Osteoblast (primary cell): Measurements from ENCODE around the gene MECP2. TPM values are rescaled to one million over a fixed set of nuclear protein-coding genes. Genes with fewer than 3 reads are reported as not detected.
A peak's percentile ranks its signal among the peaks of the same experiment; 100 is the strongest.

Source experiments
- DNase-seq: peaks from one replicate; pipeline ENCODE4 v3.0.0; 2011; ENCODE audit warnings: low spot score, mixed read lengths; ENCODE audit not compliant: insufficient read length; ENCODE audit errors: missing footprints
- H2AFZ ChIP-seq: 2 replicates; pipeline ENCODE4 v1.6.0; 2011; ENCODE audit warnings: mild to moderate bottlenecking, low read length
- H3K27ac ChIP-seq: 2 replicates; pipeline ENCODE4 v1.5.1; 2011; ENCODE audit warnings: mild to moderate bottlenecking, low read depth, low read length, moderate library complexity
- H3K27me3 ChIP-seq: 2 replicates; pipeline ENCODE4 v1.6.0; 2012; ENCODE audit warnings: mild to moderate bottlenecking, control low read depth, inconsistent platforms, low read length, moderate library complexity; ENCODE audit not compliant: insufficient read depth
- H3K36me3 ChIP-seq: 2 replicates; pipeline ENCODE4 v1.5.1; 2011; ENCODE audit warnings: mild to moderate bottlenecking, low read length, control low read depth, moderate library complexity; ENCODE audit not compliant: insufficient read depth
- H3K4me1 ChIP-seq: 2 replicates; pipeline ENCODE4 v1.5.1; 2011; ENCODE audit warnings: mild to moderate bottlenecking, low read length, control low read depth, moderate library complexity; ENCODE audit not compliant: insufficient read depth
- H3K4me2 ChIP-seq: 2 replicates; pipeline ENCODE4 v1.6.0; 2011; ENCODE audit warnings: mild to moderate bottlenecking, low read length; ENCODE audit not compliant: insufficient read depth
- H3K4me3 ChIP-seq: fragments of 200-600 bp; sonication (generic); 3 replicates; pipeline ENCODE4 v1.5.1; 2012; ENCODE audit warnings: mild to moderate bottlenecking, low read length, inconsistent platforms; ENCODE audit not compliant: insufficient read depth
- H3K79me2 ChIP-seq: 2 replicates; pipeline ENCODE4 v1.6.0; 2012; ENCODE audit warnings: mild to moderate bottlenecking, low read length, control low read depth, inconsistent platforms; ENCODE audit not compliant: insufficient read depth
- H3K9me3 ChIP-seq: 2 replicates; pipeline ENCODE4 v1.5.1; 2011; ENCODE audit warnings: low read depth, low read length, control low read depth
- H4K20me1 ChIP-seq: 2 replicates; pipeline ENCODE4 v1.6.0; 2012; ENCODE audit warnings: mild to moderate bottlenecking, low read length, control low read depth; ENCODE audit not compliant: insufficient read depth
- total RNA-seq: library from RNA; depleted of rRNA; stranded (reverse); fragments of >200 nt; gene quantifications from 2 replicates; pipeline ENCODE4 v1.2.3, GENCODE V29; 2012
- TF ChIP-seq, protein P1 (sequence below): IDR thresholded peaks from 2 replicates; pipeline ENCODE4 v1.5.1; 2011; ENCODE audit warnings: mild to moderate bottlenecking, low read depth, low read length, moderate library complexity; ENCODE audit errors: extremely low read depth

Gene MECP2
- total RNA-seq, 1 donor, result 31.1 TPM

DNA sequence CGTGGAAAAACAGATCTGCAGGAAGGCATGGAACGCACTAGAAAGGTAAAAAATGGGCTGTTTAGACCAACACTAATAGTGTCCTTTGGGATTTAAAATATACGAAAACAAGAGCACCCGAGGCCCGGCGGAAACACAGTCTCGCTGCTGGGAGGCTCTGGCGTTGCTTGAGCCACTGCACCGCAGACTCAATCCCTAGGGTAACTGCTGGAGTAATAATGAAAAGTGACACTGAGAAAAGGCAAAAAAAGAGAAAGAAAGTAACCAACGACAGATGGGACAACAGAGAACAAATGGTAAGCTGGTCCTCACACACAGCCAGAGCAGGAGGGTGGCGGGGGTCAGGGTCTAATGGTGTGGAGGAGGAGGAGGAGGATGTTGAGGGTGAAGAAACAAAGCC is 93.2 kb downstream of the MECP2 start:
- peaks cover 10% of the 10 kb centered on the region for H3K4me1 ChIP-seq
- H3K4me2 ChIP-seq, result peak overlapping the region; percentile 26
- no peak overlapping the region for H2AFZ ChIP-seq
- peak; percentile 32 for DNase-seq
- H3K4me3 ChIP-seq, result no peak overlapping the region
- no peaks in the 10 kb centered on the region for H4K20me1 ChIP-seq
- H3K9me3 ChIP-seq, result no peaks in the 10 kb centered on the region
- peaks cover 4% of the 10 kb centered on the region for H3K36me3 ChIP-seq
- peaks cover 10% of the 10 kb centered on the region for H3K27me3 ChIP-seq
- H3K27ac ChIP-seq, result no peak overlapping the region
- TF ChIP-seq, protein P1, sequence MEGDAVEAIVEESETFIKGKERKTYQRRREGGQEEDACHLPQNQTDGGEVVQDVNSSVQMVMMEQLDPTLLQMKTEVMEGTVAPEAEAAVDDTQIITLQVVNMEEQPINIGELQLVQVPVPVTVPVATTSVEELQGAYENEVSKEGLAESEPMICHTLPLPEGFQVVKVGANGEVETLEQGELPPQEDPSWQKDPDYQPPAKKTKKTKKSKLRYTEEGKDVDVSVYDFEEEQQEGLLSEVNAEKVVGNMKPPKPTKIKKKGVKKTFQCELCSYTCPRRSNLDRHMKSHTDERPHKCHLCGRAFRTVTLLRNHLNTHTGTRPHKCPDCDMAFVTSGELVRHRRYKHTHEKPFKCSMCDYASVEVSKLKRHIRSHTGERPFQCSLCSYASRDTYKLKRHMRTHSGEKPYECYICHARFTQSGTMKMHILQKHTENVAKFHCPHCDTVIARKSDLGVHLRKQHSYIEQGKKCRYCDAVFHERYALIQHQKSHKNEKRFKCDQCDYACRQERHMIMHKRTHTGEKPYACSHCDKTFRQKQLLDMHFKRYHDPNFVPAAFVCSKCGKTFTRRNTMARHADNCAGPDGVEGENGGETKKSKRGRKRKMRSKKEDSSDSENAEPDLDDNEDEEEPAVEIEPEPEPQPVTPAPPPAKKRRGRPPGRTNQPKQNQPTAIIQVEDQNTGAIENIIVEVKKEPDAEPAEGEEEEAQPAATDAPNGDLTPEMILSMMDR, result no peak
- H3K79me2 ChIP-seq, result no peaks in the 10 kb centered on the region

DNA sequence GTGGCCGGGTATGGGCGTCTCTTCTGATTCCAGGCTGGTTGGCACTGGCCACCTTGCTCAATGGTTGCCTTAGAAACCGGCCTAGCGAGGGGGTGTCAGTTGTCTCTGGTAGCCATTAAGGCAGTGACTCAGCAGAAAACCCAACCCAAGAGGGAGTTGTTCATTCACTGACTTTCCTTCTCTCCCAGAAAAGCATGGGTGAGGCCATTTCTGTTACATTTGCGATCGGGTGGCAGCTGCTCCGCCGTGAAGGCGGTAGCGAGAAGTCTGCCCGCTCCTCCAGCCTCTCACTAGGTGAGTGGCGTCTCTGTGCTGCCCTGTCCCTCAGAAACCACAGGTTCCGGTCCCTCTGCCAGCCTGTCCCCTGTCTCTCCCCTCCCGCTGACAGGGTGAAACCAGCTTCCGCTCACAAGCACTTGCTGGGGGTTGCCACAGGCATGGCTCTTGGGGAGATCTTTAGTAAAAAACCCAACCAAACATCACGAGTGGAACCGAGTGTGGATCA is 95.2 kb downstream of the MECP2 start:
- H3K4me3 ChIP-seq, result no peak overlapping the region

DNA sequence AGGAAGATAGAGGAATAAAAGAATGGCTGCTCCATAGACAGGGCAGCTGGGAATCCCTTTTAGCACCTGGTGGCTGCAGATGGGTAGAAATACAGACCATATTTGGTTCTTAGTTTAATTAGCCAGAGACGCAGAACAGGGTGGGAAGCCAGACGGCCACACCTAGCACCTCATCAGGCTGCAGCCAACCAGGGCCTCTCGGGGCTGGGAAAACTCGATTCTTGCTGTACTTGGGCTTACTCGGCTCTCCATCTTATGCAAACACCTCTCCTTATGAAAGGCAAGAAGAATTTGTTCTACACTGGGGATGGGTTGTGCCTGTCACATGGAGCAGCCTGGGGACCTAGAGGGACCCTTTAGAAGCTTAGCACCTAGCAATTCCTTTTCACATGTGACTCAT is 97.5 kb downstream of the MECP2 start:
- Histone ChIP-seq H3K79me2 (no peaks in the 10 kb centered on the region), H3K36me3 (no peaks in the 10 kb centered on the region), H3K4me1 (peaks cover 10% of the 10 kb centered on the region), H3K27ac (no peak overlapping the region), H4K20me1 (no peaks in the 10 kb centered on the region), H3K27me3 (peaks cover 19% of the 10 kb centered on the region), H3K4me2 (no peak overlapping the region), H3K4me3 (no peak overlapping the region), H2AFZ (no peak overlapping the region), H3K9me3 (no peaks in the 10 kb centered on the region)
- TF ChIP-seq, protein P1, result no peak
- peak; percentile 42 for DNase-seq

More for the DNA sequence above, 95.2 kb downstream of the MECP2 start:
- peak overlapping the region; percentile 36 for H2AFZ ChIP-seq
- H3K36me3 ChIP-seq, result peaks cover 1% of the 10 kb centered on the region
- no peaks in the 10 kb centered on the region for H4K20me1 ChIP-seq
- H3K9me3 ChIP-seq, result no peaks in the 10 kb centered on the region
- TF ChIP-seq, protein P1, result no peak
- no peaks in the 10 kb centered on the region for H3K79me2 ChIP-seq
- H3K4me1 ChIP-seq, result peaks cover 10% of the 10 kb centered on the region
- peak; percentile 93 for DNase-seq
- H3K27me3 ChIP-seq, result peaks cover 14% of the 10 kb centered on the region
- peak overlapping the region; percentile 53 for H3K27ac ChIP-seq
- peak overlapping the region; percentile 51 for H3K4me2 ChIP-seq

DNA sequence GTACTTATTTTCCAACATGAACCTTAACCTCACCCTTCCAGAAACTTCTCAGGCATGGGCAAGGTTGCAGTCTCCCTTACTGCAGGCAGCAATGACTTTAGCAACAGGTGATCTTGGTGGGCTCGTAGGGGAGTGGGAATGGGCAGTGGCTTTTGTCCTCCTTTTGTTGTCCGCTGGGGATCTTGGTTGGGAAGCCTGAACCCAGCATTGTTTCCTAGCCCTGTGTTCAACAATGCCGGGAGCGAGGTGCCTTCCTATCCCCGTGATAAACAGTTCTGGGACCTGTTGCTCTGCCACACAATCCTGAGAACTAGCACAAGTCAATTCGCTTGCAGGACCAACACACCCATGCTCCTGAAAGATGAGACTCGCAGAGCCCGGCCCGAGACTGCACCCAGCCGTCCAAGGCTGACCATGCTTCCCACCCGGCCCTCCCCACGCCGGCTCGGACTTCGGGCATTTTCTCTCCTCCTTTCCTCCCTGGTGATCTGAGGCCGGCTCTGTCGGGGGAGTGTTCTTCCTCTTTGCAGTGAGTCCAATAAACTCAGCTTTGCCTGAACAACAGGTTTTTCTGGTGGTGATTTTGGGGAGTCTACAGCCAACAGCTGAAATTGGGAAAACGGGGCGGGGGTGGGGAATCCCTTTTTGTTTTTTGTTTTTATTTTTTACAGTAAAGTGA is 98.0 kb downstream of the MECP2 start:
- no peaks in the 10 kb centered on the region for H3K79me2 ChIP-seq
- TF ChIP-seq, protein P1, result no peak
- no peak overlapping the region for H3K4me2 ChIP-seq
- H3K4me3 ChIP-seq, result no peak overlapping the region
- H3K27me3 ChIP-seq, result peaks cover 18% of the 10 kb centered on the region
- H3K27ac ChIP-seq, result no peak overlapping the region
- H3K36me3 ChIP-seq, result no peaks in the 10 kb centered on the region
- no peaks in the 10 kb centered on the region for H4K20me1 ChIP-seq
- DNase-seq, result peak; percentile 38
- H2AFZ ChIP-seq, result no peak overlapping the region
- peaks cover 10% of the 10 kb centered on the region for H3K4me1 ChIP-seq
- no peaks in the 10 kb centered on the region for H3K9me3 ChIP-seq
